Measurements from ENCODE around the gene FAM83C. TPM values are rescaled to one million over a fixed set of nuclear protein-coding genes. Genes with fewer than 3 reads are reported as not detected.

The FAM83C gene
- total RNA-seq, 1 experiment from 2014 or later = not detected

GRCh38 chr20:35246723-35247122, 45.5 kb downstream of the FAM83C start:
- no peaks in the 10 kb centered on the region for H3K27me3 Mint-ChIP-seq (ENCODE audit: low read depth)
- TF ChIP-seq ZNF423 (CRISPR knock-in tag; IDR thresholded peaks at IDR 0.05) (no peak), ZNF121 (CRISPR knock-in tag; IDR thresholded peaks at IDR 0.05) (no peak)
- TF ChIP-seq, protein P1, sequence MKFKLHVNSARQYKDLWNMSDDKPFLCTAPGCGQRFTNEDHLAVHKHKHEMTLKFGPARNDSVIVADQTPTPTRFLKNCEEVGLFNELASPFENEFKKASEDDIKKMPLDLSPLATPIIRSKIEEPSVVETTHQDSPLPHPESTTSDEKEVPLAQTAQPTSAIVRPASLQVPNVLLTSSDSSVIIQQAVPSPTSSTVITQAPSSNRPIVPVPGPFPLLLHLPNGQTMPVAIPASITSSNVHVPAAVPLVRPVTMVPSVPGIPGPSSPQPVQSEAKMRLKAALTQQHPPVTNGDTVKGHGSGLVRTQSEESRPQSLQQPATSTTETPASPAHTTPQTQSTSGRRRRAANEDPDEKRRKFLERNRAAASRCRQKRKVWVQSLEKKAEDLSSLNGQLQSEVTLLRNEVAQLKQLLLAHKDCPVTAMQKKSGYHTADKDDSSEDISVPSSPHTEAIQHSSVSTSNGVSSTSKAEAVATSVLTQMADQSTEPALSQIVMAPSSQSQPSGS (CRISPR knock-in tag; IDR thresholded peaks at IDR 0.05; ENCODE audit: borderline replicate concordance, low read depth) = no peak
- TF ChIP-seq, protein P2, sequence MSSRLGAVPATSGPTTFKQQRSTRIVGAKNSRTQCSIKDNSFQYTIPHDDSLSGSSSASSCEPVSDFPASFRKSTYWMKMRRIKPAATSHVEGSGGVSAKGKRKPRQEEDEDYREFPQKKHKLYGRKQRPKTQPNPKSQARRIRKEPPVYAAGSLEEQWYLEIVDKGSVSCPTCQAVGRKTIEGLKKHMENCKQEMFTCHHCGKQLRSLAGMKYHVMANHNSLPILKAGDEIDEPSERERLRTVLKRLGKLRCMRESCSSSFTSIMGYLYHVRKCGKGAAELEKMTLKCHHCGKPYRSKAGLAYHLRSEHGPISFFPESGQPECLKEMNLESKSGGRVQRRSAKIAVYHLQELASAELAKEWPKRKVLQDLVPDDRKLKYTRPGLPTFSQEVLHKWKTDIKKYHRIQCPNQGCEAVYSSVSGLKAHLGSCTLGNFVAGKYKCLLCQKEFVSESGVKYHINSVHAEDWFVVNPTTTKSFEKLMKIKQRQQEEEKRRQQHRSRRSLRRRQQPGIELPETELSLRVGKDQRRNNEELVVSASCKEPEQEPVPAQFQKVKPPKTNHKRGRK (CRISPR knock-in tag; IDR thresholded peaks at IDR 0.05; ENCODE audit: borderline replicate concordance) = no peak
- H3K9me3 Mint-ChIP-seq = no peaks in the 10 kb centered on the region
- H3K4me1 Mint-ChIP-seq = peaks cover 25% of the 10 kb centered on the region
- H3K36me3 Mint-ChIP-seq = no peaks in the 10 kb centered on the region
- ChIA-PET CTCF (interaction anchor here (2.7 kb wide), 1 partner anchor 102 kb away, joined by 10 read pairs; no protein-coding TSS in a partner anchor), POLR2A (no interaction called here)
- ATAC-seq (no peak), DNase-seq (ENCODE audit: low spot score) (no peak)
- H3K4me3 Mint-ChIP-seq = no peak overlapping the region
- no peak overlapping the region for H3K27ac Mint-ChIP-seq

DNA sequence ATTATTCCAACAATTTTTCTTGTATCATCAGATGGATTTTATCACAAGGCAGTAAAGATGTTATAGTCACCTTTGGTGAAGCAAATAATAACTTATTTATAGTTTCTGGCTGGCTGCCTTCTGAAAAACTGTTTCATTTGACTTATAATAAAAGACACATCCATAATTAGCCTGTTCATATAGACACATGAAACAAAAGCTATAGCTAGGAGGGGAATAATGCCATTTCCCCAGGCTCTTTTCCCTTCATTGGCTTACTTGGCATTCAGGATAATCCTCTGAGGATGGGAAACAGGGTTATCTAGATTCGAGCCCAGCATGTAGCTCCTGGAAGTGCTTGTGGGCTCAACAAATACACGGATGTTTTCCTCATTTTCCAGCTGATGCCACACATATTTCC, 48.2 kb downstream of the FAM83C start:
- DNase-seq (ENCODE audit: low spot score) (no peak), ATAC-seq (no peak)
- H3K9me3 Mint-ChIP-seq = no peaks in the 10 kb centered on the region
- ChIA-PET POLR2A (interaction anchor here (0.6 kb wide), 1 partner anchor 368 kb away, joined by 3 read pairs; the partner anchor contains the start of gene ACSS2), CTCF (interaction anchor here (1.6 kb wide), 1 partner anchor 99 kb away, joined by 5 read pairs; no protein-coding TSS in a partner anchor)
- H3K4me1 Mint-ChIP-seq = peaks cover 28% of the 10 kb centered on the region
- no peak overlapping the region for H3K4me3 Mint-ChIP-seq
- no peak overlapping the region for H3K27ac Mint-ChIP-seq
- no peaks in the 10 kb centered on the region for H3K27me3 Mint-ChIP-seq (ENCODE audit: low read depth)
- H3K36me3 Mint-ChIP-seq = no peaks in the 10 kb centered on the region
- TF ChIP-seq JUN (CRISPR knock-in tag; IDR thresholded peaks at IDR 0.05) = no peak
- no peak for TF ChIP-seq RELA (CRISPR knock-in tag; IDR thresholded peaks at IDR 0.05; ENCODE audit: borderline replicate concordance)
- no peak for TF ChIP-seq ELF4 (CRISPR knock-in tag; IDR thresholded peaks at IDR 0.05; ENCODE audit: low read depth)
- no peak for TF ChIP-seq SMAD4 (CRISPR knock-in tag; IDR thresholded peaks at IDR 0.05)
- TF ChIP-seq, protein P3, sequence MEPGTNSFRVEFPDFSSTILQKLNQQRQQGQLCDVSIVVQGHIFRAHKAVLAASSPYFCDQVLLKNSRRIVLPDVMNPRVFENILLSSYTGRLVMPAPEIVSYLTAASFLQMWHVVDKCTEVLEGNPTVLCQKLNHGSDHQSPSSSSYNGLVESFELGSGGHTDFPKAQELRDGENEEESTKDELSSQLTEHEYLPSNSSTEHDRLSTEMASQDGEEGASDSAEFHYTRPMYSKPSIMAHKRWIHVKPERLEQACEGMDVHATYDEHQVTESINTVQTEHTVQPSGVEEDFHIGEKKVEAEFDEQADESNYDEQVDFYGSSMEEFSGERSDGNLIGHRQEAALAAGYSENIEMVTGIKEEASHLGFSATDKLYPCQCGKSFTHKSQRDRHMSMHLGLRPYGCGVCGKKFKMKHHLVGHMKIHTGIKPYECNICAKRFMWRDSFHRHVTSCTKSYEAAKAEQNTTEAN (CRISPR knock-in tag; IDR thresholded peaks at IDR 0.05) = no peak
- TF ChIP-seq, protein P4, sequence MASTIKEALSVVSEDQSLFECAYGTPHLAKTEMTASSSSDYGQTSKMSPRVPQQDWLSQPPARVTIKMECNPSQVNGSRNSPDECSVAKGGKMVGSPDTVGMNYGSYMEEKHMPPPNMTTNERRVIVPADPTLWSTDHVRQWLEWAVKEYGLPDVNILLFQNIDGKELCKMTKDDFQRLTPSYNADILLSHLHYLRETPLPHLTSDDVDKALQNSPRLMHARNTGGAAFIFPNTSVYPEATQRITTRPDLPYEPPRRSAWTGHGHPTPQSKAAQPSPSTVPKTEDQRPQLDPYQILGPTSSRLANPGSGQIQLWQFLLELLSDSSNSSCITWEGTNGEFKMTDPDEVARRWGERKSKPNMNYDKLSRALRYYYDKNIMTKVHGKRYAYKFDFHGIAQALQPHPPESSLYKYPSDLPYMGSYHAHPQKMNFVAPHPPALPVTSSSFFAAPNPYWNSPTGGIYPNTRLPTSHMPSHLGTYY (CRISPR knock-in tag; IDR thresholded peaks at IDR 0.05) = no peak
- no peak for TF ChIP-seq USF2 (CRISPR knock-in tag; IDR thresholded peaks at IDR 0.05)
- no peak for TF ChIP-seq ZNF219 (CRISPR knock-in tag; IDR thresholded peaks at IDR 0.05; ENCODE audit: borderline replicate concordance)
- TF ChIP-seq RORB (CRISPR knock-in tag; IDR thresholded peaks at IDR 0.05) = no peak
- TF ChIP-seq FOXP1 (CRISPR knock-in tag; IDR thresholded peaks at IDR 0.05; ENCODE audit: borderline replicate concordance) = no peak
- no peak for TF ChIP-seq IRF2 (CRISPR knock-in tag; IDR thresholded peaks at IDR 0.05; ENCODE audit: borderline replicate concordance, low read depth)
- TF ChIP-seq ZNF317 (CRISPR knock-in tag; IDR thresholded peaks at IDR 0.05; ENCODE audit: borderline replicate concordance, low read depth) = no peak
- TF ChIP-seq ETV6 (CRISPR knock-in tag; IDR thresholded peaks at IDR 0.05) = no peak
- no peak for TF ChIP-seq CREB1 (CRISPR knock-in tag; IDR thresholded peaks at IDR 0.05)
- TF ChIP-seq TP53 (CRISPR knock-in tag; IDR thresholded peaks at IDR 0.05) = no peak
- TF ChIP-seq, protein P5, sequence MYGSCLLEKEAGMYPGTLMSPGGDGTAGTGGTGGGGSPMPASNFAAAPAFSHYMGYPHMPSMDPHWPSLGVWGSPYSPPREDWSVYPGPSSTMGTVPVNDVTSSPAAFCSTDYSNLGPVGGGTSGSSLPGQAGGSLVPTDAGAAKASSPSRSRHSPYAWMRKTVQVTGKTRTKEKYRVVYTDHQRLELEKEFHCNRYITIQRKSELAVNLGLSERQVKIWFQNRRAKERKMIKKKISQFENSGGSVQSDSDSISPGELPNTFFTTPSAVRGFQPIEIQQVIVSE (CRISPR knock-in tag; IDR thresholded peaks at IDR 0.05; ENCODE audit: borderline replicate concordance) = no peak
